GM12891 (cell line): ENCODE results near the gene TMEM87B.

Experiments
- PAX5 ChIP-seq: IDR thresholded peaks from 2 replicates; pipeline ENCODE4 v1.6.1; 2011; ENCODE audit warnings: low read length, moderate library complexity, mild to moderate bottlenecking; ENCODE audit not compliant: insufficient read depth, severe bottlenecking
- POLR2A ChIP-seq: IDR thresholded peaks from 2 replicates; pipeline ENCODE4 v1.6.1; 2011; ENCODE audit warnings: low read depth, low read length, control low read depth
- POLR2AphosphoS5 ChIP-seq: IDR thresholded peaks from 2 replicates; pipeline ENCODE4 v1.6.1; 2011; ENCODE audit warnings: low read depth, low read length, control low read depth
- POU2F2 ChIP-seq: IDR thresholded peaks from 2 replicates; pipeline ENCODE4 v1.6.1; 2011; ENCODE audit warnings: low read depth, mild to moderate bottlenecking, control low read depth, low read length, moderate library complexity
- SPI1 ChIP-seq: IDR thresholded peaks from 2 replicates; pipeline ENCODE4 v1.6.1; 2011; ENCODE audit warnings: low read depth, low read length, control low read depth
- TAF1 ChIP-seq: IDR thresholded peaks from 2 replicates; pipeline ENCODE4 v1.6.1; 2011; ENCODE audit warnings: low read depth, low read length, control low read depth

DNA sequence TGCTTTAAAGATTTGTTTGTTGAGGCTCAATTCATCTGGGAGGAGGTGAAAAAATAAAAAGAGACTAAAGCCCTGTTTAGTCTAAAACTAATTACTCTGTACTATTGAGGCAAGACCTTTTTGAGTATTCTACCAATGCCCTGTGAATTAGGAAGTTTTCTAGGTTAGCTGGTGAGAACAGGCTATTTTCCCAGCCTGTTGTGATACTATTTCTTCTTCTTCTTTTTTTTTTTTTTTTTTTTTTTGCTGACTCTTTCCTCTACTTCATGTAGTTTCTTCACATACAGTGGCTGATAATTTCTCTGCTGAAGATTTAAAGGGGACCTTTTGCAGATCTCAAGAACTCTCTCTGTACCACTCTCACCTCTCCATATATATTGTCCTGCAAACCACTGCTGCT, 8.8 kb upstream of the TMEM87B start:
- TF ChIP-seq TAF1 (no peak), POLR2AphosphoS5 (no peak), POLR2A (no peak), POU2F2 (no peak), SPI1 (no peak), PAX5 (no peak)
